H9 (cell line): ENCODE measurements around the gene LRP1-AS. TPM values are rescaled to one million over a fixed set of nuclear protein-coding genes. Genes with fewer than 3 reads are reported as not detected.

Experiments
- DNase-seq: peaks from one replicate; pipeline ENCODE4 v3.0.0-alpha.2; 2017
- H2AFZ ChIP-seq: one replicate; pipeline ENCODE4 v1.6.1; 2013; ENCODE audit warnings: mild to moderate bottlenecking, low read length, control low read depth, moderate library complexity
- H2AK5ac ChIP-seq: 2 replicates; pipeline ENCODE4 v1.6.1; 2013; ENCODE audit warnings: low read length, control low read depth, mixed read lengths; ENCODE audit not compliant: insufficient read length
- H2BK120ac ChIP-seq: one replicate; pipeline ENCODE4 v1.6.1; 2013; ENCODE audit warnings: low read depth, mild to moderate bottlenecking, low read length, control low read depth, inconsistent platforms; ENCODE audit not compliant: poor library complexity, severe bottlenecking
- H2BK12ac ChIP-seq: 2 replicates; pipeline ENCODE4 v1.6.1; 2013; ENCODE audit warnings: low read length, control low read depth, mixed read lengths, low read depth; ENCODE audit not compliant: insufficient read length
- H2BK15ac ChIP-seq: 2 replicates; pipeline ENCODE4 v1.6.1; 2013; ENCODE audit warnings: low read depth, low read length, control low read depth
- H2BK20ac ChIP-seq: one replicate; pipeline ENCODE4 v1.6.1; 2013; ENCODE audit warnings: low read depth, mild to moderate bottlenecking, low read length, control low read depth, inconsistent platforms; ENCODE audit not compliant: poor library complexity, severe bottlenecking
- H2BK5ac ChIP-seq: 2 replicates; pipeline ENCODE4 v1.6.1; 2013; ENCODE audit warnings: low read length, control low read depth, mixed read lengths; ENCODE audit not compliant: insufficient read length
- H3K14ac ChIP-seq: 2 replicates; pipeline ENCODE4 v1.6.1; 2013; ENCODE audit warnings: low read length, control low read depth; ENCODE audit not compliant: insufficient read depth
- H3K18ac ChIP-seq: 2 replicates; pipeline ENCODE4 v1.6.1; 2013; ENCODE audit warnings: low read depth, mild to moderate bottlenecking, mixed read lengths, low read length, control low read depth; ENCODE audit not compliant: insufficient read length
- H3K23ac ChIP-seq: 2 replicates; pipeline ENCODE4 v1.6.1; 2013; ENCODE audit warnings: low read length, control low read depth, mixed read lengths, low read depth; ENCODE audit not compliant: insufficient read length
- H3K23me2 ChIP-seq: 2 replicates; pipeline ENCODE4 v1.6.1; 2013; ENCODE audit warnings: low read depth, mild to moderate bottlenecking, mixed read lengths, low read length, control low read depth; ENCODE audit not compliant: insufficient read length, poor library complexity, severe bottlenecking
- H3K27ac ChIP-seq: 2 replicates; pipeline ENCODE4 v1.5.1; 2013; ENCODE audit warnings: low read length, control low read depth, mixed read lengths, low read depth; ENCODE audit not compliant: insufficient read length
- H3K27me3 ChIP-seq: 2 replicates; pipeline ENCODE4 v1.6.1; 2013; ENCODE audit warnings: low read length, control low read depth, inconsistent platforms; ENCODE audit not compliant: insufficient read depth
- H3K4ac ChIP-seq: 2 replicates; pipeline ENCODE4 v1.6.1; 2013; ENCODE audit warnings: low read depth, mild to moderate bottlenecking, control low read depth, inconsistent platforms, low read length, moderate library complexity
- H3K4me1 ChIP-seq: 2 replicates; pipeline ENCODE4 v1.6.1; 2013; ENCODE audit warnings: low read length, control low read depth, inconsistent platforms; ENCODE audit not compliant: insufficient read depth
- H3K4me2 ChIP-seq: 2 replicates; pipeline ENCODE4 v1.6.1; 2013; ENCODE audit warnings: low read length, control low read depth, mixed read lengths; ENCODE audit not compliant: insufficient read length, insufficient read depth
- H3K56ac ChIP-seq: 2 replicates; pipeline ENCODE4 v1.6.1; 2013; ENCODE audit warnings: low read depth, mild to moderate bottlenecking, mixed read lengths, low read length, control low read depth; ENCODE audit not compliant: insufficient read length
- H3K79me1 ChIP-seq: 2 replicates; pipeline ENCODE4 v1.6.1; 2013; ENCODE audit warnings: low read depth, mild to moderate bottlenecking, moderate library complexity, low read length, control low read depth, inconsistent platforms; ENCODE audit not compliant: insufficient read depth, poor library complexity, severe bottlenecking
- H3K79me2 ChIP-seq: 2 replicates; pipeline ENCODE4 v1.6.1; 2013; ENCODE audit warnings: low read length, control low read depth, inconsistent platforms; ENCODE audit not compliant: insufficient read depth
- H3K9ac ChIP-seq: 2 replicates; pipeline ENCODE4 v1.6.1; 2013; ENCODE audit warnings: low read length, control low read depth, mixed read lengths; ENCODE audit not compliant: insufficient read length; ENCODE audit errors: extremely low read depth
- H3K9me3 ChIP-seq: one replicate; pipeline ENCODE4 v1.6.1; 2013; ENCODE audit warnings: low read depth, low read length, inconsistent platforms; ENCODE audit not compliant: control insufficient read depth
- H3T11ph ChIP-seq: one replicate; pipeline ENCODE4 v1.6.1; 2013; ENCODE audit warnings: mild to moderate bottlenecking, low read length, control low read depth, inconsistent platforms
- H4K20me1 ChIP-seq: one replicate; pipeline ENCODE4 v1.6.1; 2013; ENCODE audit not compliant: control insufficient read depth, insufficient read length, insufficient read depth
- H4K5ac ChIP-seq: 2 replicates; pipeline ENCODE4 v1.6.1; 2013; ENCODE audit warnings: low read depth, mild to moderate bottlenecking, mixed read lengths, low read length, control low read depth; ENCODE audit not compliant: insufficient read length
- H4K8ac ChIP-seq: replicated peaks from 2 replicates; pipeline ENCODE4 v1.6.1; 2013; ENCODE audit warnings: low read length, control low read depth, mixed read lengths, low read depth; ENCODE audit not compliant: insufficient read length
- H4K91ac ChIP-seq: 2 replicates; pipeline ENCODE4 v1.6.1; 2013; ENCODE audit warnings: low read depth, mild to moderate bottlenecking, moderate library complexity, mixed read lengths, low read length, control low read depth; ENCODE audit not compliant: insufficient read length
- H3K27ac Mint-ChIP-seq, 3 experiments: 2 replicates in 2 of 3; 3 replicates in 1 of 3; pipeline ENCODE4 v1.8.0; 2020 to 2021; ENCODE audit warnings: mixed read lengths in 3 of 3, mild to moderate bottlenecking in 1 of 3, moderate library complexity in 1 of 3
- H3K27me3 Mint-ChIP-seq: 2 replicates; pipeline ENCODE4 v1.8.0; 2021; ENCODE audit warnings: low read depth, mild to moderate bottlenecking, moderate library complexity, mixed read lengths
- H3K36me3 Mint-ChIP-seq, 3 experiments: 2 replicates in 2 of 3; 3 replicates in 1 of 3; pipeline ENCODE4 v1.8.0; 2020 to 2021; ENCODE audit warnings: low read depth in 3 of 3, mixed read lengths in 3 of 3; ENCODE audit not compliant: insufficient read depth in 1 of 3
- H3K4me1 Mint-ChIP-seq, 2 experiments: 2 replicates each; pipeline ENCODE4 v1.8.0; 2020; ENCODE audit warnings: mixed read lengths in 2 of 2
- H3K4me3 Mint-ChIP-seq, 2 experiments: 2 replicates in 1 of 2; 3 replicates in 1 of 2; pipeline ENCODE4 v1.8.0; 2020 to 2021; ENCODE audit warnings: mild to moderate bottlenecking in 2 of 2, mixed read lengths in 2 of 2, moderate library complexity in 1 of 2
- H3K9me3 Mint-ChIP-seq, 2 experiments: 2 replicates in 1 of 2; 3 replicates in 1 of 2; pipeline ENCODE4 v1.8.0; 2020; ENCODE audit warnings: mild to moderate bottlenecking in 2 of 2, mixed read lengths in 2 of 2, moderate library complexity in 1 of 2
- CTCF ChIP-seq: fragments of 200-600 bp; sonication (generic); conservative IDR thresholded peaks from 3 replicates; pipeline ENCODE4 v1.8.0; 2021; ENCODE audit warnings: antibody characterized with exemption, mild to moderate bottlenecking
- WGBS: extraction: QIAGEN DNeasy Blood & Tissue Kit; methylation state at CpG from one replicate; pipeline ENCODE4 v1.1.7; 2013; ENCODE audit warnings: missing lambda C conversion rate, low lambda C conversion rate, mixed read lengths; ENCODE audit not compliant: insufficient read length; ENCODE audit errors: extremely low coverage; 5-methylcytosine and 5-hydroxymethylcytosine counted together
- total RNA-seq: library from RNA; stranded (reverse); gene quantifications from 2 replicates; pipeline ENCODE4 v1.2.1, GENCODE V29; 2021

LRP1-AS gene
- total RNA-seq, 1 experiment from 2014 or later, result not detected

GRCh38 chr12:57096748-57097553, 50.5 kb downstream of the LRP1-AS start:
- Histone ChIP-seq H3K14ac (no peak overlapping the region), H3K9ac (no peak overlapping the region), H4K8ac (no peak overlapping the region), H4K91ac (no peak overlapping the region), H3K9me3 (no peaks in the 10 kb centered on the region), H3K4me1 (no peaks in the 10 kb centered on the region; the same call in 1 of the 2 replicates), H3K23me2 (no peaks in the 10 kb centered on the region), H3K56ac (no peak overlapping the region), H3K4me2 (no peak overlapping the region), H3T11ph (no peak overlapping the region), H3K27me3 (no peaks in the 10 kb centered on the region), H3K4ac (no peak overlapping the region), H2BK120ac (no peak overlapping the region), H3K79me1 (no peaks in the 10 kb centered on the region), H3K23ac (no peak overlapping the region), H3K27ac (no peak overlapping the region), H2AFZ (no peak overlapping the region), H4K20me1 (no peaks in the 10 kb centered on the region), H4K5ac (no peak overlapping the region), H3K79me2 (no peaks in the 10 kb centered on the region), H2BK12ac (no peak overlapping the region), H2BK5ac (no peak overlapping the region), H2BK20ac (no peak overlapping the region), H2AK5ac (no peak overlapping the region), H3K18ac (no peak overlapping the region), H2BK15ac (no peak overlapping the region)
- Mint-ChIP-seq H3K27me3 (no peaks in the 10 kb centered on the region; the same call in 1 of the 2 replicates), H3K4me3 (no peak overlapping the region), H3K36me3 (peaks cover 12 to 71% (median 57%) of the 10 kb centered on the region in 3 experiments), H3K4me1 (peaks cover 33 to 38% of the 10 kb centered on the region in 2 experiments), H3K9me3 (no peaks in the 10 kb centered on the region), H3K27ac (peak overlapping the region in 2 of 3 experiments; percentile 71 to 97; a peak in 3 of 7 replicates)
- WGBS, result no CpG with 5 or more reads among the region's 8 CpGs
- DNase-seq, result no peak
- TF ChIP-seq CTCF, result no peak
